SJSA1 (cell line): ENCODE results near the gene GNG3. TPM values are rescaled to one million over a fixed set of nuclear protein-coding genes. Genes with fewer than 3 reads are reported as not detected.
A peak's percentile ranks its signal among the peaks of the same experiment; 100 is the strongest.
"Not testable (repeated sequence)": the region's sequence is repeated elsewhere in the genome, so short reads cannot be mapped to it uniquely, and the experiment has no call there.

ENCODE experiments used
- DNase-seq, 2 experiments: peaks; one replicate each; pipeline ENCODE4 v3.0.0-alpha.2; 2015 to 2020; ENCODE audit warnings: low spot score in 2 of 2, low read depth in 1 of 2
- H3K27ac ChIP-seq: fragments of 250-450 bp; sonication (Bioruptor Pico); 2 replicates; pipeline ENCODE4 v1.5.1; 2020; ENCODE audit warnings: mild to moderate bottlenecking, moderate library complexity
- H3K27me3 ChIP-seq: fragments of 250-450 bp; sonication (Bioruptor Pico); replicated peaks from 2 replicates; pipeline ENCODE4 v1.5.1; 2020; ENCODE audit warnings: mild to moderate bottlenecking, moderate library complexity
- H3K36me3 ChIP-seq: fragments of 250-450 bp; sonication (Bioruptor Pico); 2 replicates; pipeline ENCODE4 v1.5.1; 2020; ENCODE audit warnings: mild to moderate bottlenecking
- H3K4me1 ChIP-seq: fragments of 250-450 bp; sonication (Bioruptor Pico); replicated peaks from 2 replicates; pipeline ENCODE4 v1.6.1; 2021; ENCODE audit warnings: mild to moderate bottlenecking
- H3K4me3 ChIP-seq: fragments of 250-450 bp; sonication (Bioruptor Pico); 2 replicates; pipeline ENCODE4 v1.5.1; 2020; ENCODE audit warnings: mild to moderate bottlenecking
- H3K9me3 ChIP-seq: fragments of 250-450 bp; sonication (Bioruptor Pico); replicated peaks from 2 replicates; pipeline ENCODE4 v1.5.1; 2020; ENCODE audit warnings: mild to moderate bottlenecking
- total RNA-seq: library from RNA; depleted of rRNA; stranded (reverse); fragments of >200 nt; shearing (Covaris generic); gene quantifications from 2 replicates; pipeline ENCODE4 v1.2.3, GENCODE V29; 2014; rRNA removed

Gene GNG3
- total RNA-seq, 1 experiment from 2014 or later, result not detected

GRCh38 chr11:62747475-62748160 lies 40.1 kb downstream of the GNG3 start:
- Histone ChIP-seq H3K4me3 (no peak overlapping the region), H3K4me1 (no peaks in the 10 kb centered on the region), H3K27ac (no peak overlapping the region), H3K36me3 (peaks cover 24% of the 10 kb centered on the region), H3K9me3 (no peaks in the 10 kb centered on the region), H3K27me3 (no peaks in the 10 kb centered on the region)
- no peak for DNase-seq

- not testable (repeated sequence) for H3K9me3 ChIP-seq, H3K27me3 ChIP-seq, DNase-seq, H3K4me3 ChIP-seq, H3K27ac ChIP-seq
- Histone ChIP-seq H3K36me3 (peaks cover 27% of the 10 kb centered on the region), H3K4me1 (peaks cover 11% of the 10 kb centered on the region)
These were observed 42.5 kb downstream of the GNG3 start for GRCh38 chr11:62749931-62750330.

- no peak overlapping the region for H3K4me3 ChIP-seq
- no peaks in the 10 kb centered on the region for H3K27me3 ChIP-seq
- H3K9me3 ChIP-seq, result no peaks in the 10 kb centered on the region
- no peak overlapping the region for H3K27ac ChIP-seq
- H3K36me3 ChIP-seq, result peaks cover 27% of the 10 kb centered on the region
- DNase-seq, result no peak
- peaks cover 13% of the 10 kb centered on the region for H3K4me1 ChIP-seq
These were observed 44.8 kb downstream of the GNG3 start for GRCh38 chr11:62752177-62752785.

- H3K4me1 ChIP-seq, result peaks cover 13% of the 10 kb centered on the region
- H3K27me3 ChIP-seq, result no peaks in the 10 kb centered on the region
- peak overlapping the region; percentile 63 for H3K4me3 ChIP-seq
- H3K36me3 ChIP-seq, result peaks cover 27% of the 10 kb centered on the region
- no peak for DNase-seq
- H3K9me3 ChIP-seq, result no peaks in the 10 kb centered on the region
- no peak overlapping the region for H3K27ac ChIP-seq
These were observed 45.7 kb downstream of the GNG3 start for GRCh38 chr11:62752994-62753735.

- peak; percentile 100 for DNase-seq
- H3K4me1 ChIP-seq, result peaks cover 13% of the 10 kb centered on the region
- H3K27ac ChIP-seq, result peak within 1 kb of the TSS; percentile 74
- peak within 1 kb of the TSS; percentile 63 for H3K4me3 ChIP-seq
- H3K27me3 ChIP-seq, result no peaks in the 10 kb centered on the region
- no peaks in the 10 kb centered on the region for H3K9me3 ChIP-seq
- H3K36me3 ChIP-seq, result peaks cover 26% of the 10 kb centered on the region
These were observed 46.5 kb downstream of the GNG3 start, which contains the start of gene ZBTB3 for GRCh38 chr11:62753736-62754603. Gene ZBTB3, minus strand, starts transcription at chr11:62754160. Its CDS starts 496 bp downstream, at chr11:62753664.

- DNase-seq, result no peak
- Histone ChIP-seq H3K27ac (no peak overlapping the region), H3K4me3 (no peak overlapping the region), H3K36me3 (peaks cover 18% of the 10 kb centered on the region), H3K9me3 (no peaks in the 10 kb centered on the region), H3K27me3 (no peaks in the 10 kb centered on the region), H3K4me1 (peaks cover 13% of the 10 kb centered on the region)
These were observed 47.7 kb downstream of the GNG3 start for GRCh38 chr11:62755086-62755615.

GRCh38 chr11:62757846-62758788 lies 50.6 kb downstream of the GNG3 start:
- peaks cover 28% of the 10 kb centered on the region for H3K4me1 ChIP-seq
- H3K27me3 ChIP-seq, result no peaks in the 10 kb centered on the region
- H3K9me3 ChIP-seq, result no peaks in the 10 kb centered on the region
- peaks cover 13% of the 10 kb centered on the region for H3K36me3 ChIP-seq
- H3K27ac ChIP-seq, result no peak overlapping the region
- no peak for DNase-seq
- no peak overlapping the region for H3K4me3 ChIP-seq

Other genes with a start within 250 kb of the GNG3 start
- gene AHNAK, start 160.9 kb upstream of the GNG3 start, total RNA-seq, result 306 and 345 TPM in 2 replicates
- gene EEF1G, start 133.8 kb upstream of the GNG3 start, total RNA-seq, result 1,705 and 1,743 TPM in 2 replicates
- 8.5 and 10.1 TPM in 2 replicates for gene TUT1, start 116.2 kb upstream of the GNG3 start, total RNA-seq
- gene MTA2, start 105.8 kb upstream of the GNG3 start, total RNA-seq, result 128 and 214 TPM in 2 replicates
- 19.8 and 28.1 TPM in 2 replicates for gene EML3, start 94.9 kb upstream of the GNG3 start, total RNA-seq
- gene ROM1, start 94.4 kb upstream of the GNG3 start, total RNA-seq, result 3.1 and 10.4 TPM in 2 replicates
- 82.5 and 145 TPM in 2 replicates for gene B3GAT3, start 85.7 kb upstream of the GNG3 start, total RNA-seq
- gene GANAB, start 61.1 kb upstream of the GNG3 start, total RNA-seq, result 356 and 500 TPM in 2 replicates
- gene INTS5, start 54.4 kb upstream of the GNG3 start, total RNA-seq, result 26.6 and 26.8 TPM in 2 replicates
- gene C11orf98, start 42.5 kb upstream of the GNG3 start, total RNA-seq, result 103 and 121 TPM in 2 replicates
- 9.8 and 15.7 TPM in 2 replicates for gene CSKMT, start 42.4 kb upstream of the GNG3 start, total RNA-seq
- 14.9 and 30.6 TPM in 2 replicates for gene UQCC3, start 36.0 kb upstream of the GNG3 start, total RNA-seq
- 2.1 and 10.1 TPM in 2 replicates for gene LBHD1, start 35.4 kb upstream of the GNG3 start, total RNA-seq
- gene UBXN1, start 28.6 kb upstream of the GNG3 start, total RNA-seq, result 162 and 208 TPM in 2 replicates
- 0.55 and 0.85 TPM in 2 replicates for gene LRRN4CL, start 18.1 kb upstream of the GNG3 start, total RNA-seq
- 51.4 and 138 TPM in 2 replicates for gene BSCL2, start 252 bp upstream of the GNG3 start, total RNA-seq
- 9.8 and 18.6 TPM in 2 replicates for gene HNRNPUL2, start 19.8 kb downstream of the GNG3 start, total RNA-seq
- 47.6 and 51.3 TPM in 2 replicates for gene TTC9C, start 20.8 kb downstream of the GNG3 start, total RNA-seq
- 8.3 and 10.8 TPM in 2 replicates for gene ZBTB3, start 46.5 kb downstream of the GNG3 start, total RNA-seq
- 224 and 259 TPM in 2 replicates for gene POLR2G, start 53.9 kb downstream of the GNG3 start, total RNA-seq
- gene TAF6L, start 63.7 kb downstream of the GNG3 start, total RNA-seq, result 19.7 and 28.9 TPM in 2 replicates
- 92.8 and 131 TPM in 2 replicates for gene TMEM179B, start 79.7 kb downstream of the GNG3 start, total RNA-seq
- gene TMEM223, start 84.3 kb downstream of the GNG3 start, total RNA-seq, result 39.7 and 42.4 TPM in 2 replicates
- 33.6 and 33.8 TPM in 2 replicates for gene NXF1, start 97.8 kb downstream of the GNG3 start, total RNA-seq
- gene STX5, start 124.4 kb downstream of the GNG3 start, total RNA-seq, result 45.7 and 45.8 TPM in 2 replicates
- not detected in 2 replicates for gene TEX54, start 125.2 kb downstream of the GNG3 start, total RNA-seq
- gene WDR74, start 131.9 kb downstream of the GNG3 start, total RNA-seq, result 97.4 and 102 TPM in 2 replicates
- 452 and 454 TPM in 2 replicates for gene SLC3A2, start 173.2 kb downstream of the GNG3 start, total RNA-seq
- not detected in 2 replicates for gene CHRM1, start 213.7 kb downstream of the GNG3 start, total RNA-seq